ENCODE measurements around the gene PKDREJ. TPM values are rescaled to one million over a fixed set of nuclear protein-coding genes. Genes with fewer than 3 reads are reported as not detected.
"Not testable (repeated sequence)": the region's sequence is repeated elsewhere in the genome, so short reads cannot be mapped to it uniquely, and the experiment has no call there.

The PKDREJ gene, protein sequence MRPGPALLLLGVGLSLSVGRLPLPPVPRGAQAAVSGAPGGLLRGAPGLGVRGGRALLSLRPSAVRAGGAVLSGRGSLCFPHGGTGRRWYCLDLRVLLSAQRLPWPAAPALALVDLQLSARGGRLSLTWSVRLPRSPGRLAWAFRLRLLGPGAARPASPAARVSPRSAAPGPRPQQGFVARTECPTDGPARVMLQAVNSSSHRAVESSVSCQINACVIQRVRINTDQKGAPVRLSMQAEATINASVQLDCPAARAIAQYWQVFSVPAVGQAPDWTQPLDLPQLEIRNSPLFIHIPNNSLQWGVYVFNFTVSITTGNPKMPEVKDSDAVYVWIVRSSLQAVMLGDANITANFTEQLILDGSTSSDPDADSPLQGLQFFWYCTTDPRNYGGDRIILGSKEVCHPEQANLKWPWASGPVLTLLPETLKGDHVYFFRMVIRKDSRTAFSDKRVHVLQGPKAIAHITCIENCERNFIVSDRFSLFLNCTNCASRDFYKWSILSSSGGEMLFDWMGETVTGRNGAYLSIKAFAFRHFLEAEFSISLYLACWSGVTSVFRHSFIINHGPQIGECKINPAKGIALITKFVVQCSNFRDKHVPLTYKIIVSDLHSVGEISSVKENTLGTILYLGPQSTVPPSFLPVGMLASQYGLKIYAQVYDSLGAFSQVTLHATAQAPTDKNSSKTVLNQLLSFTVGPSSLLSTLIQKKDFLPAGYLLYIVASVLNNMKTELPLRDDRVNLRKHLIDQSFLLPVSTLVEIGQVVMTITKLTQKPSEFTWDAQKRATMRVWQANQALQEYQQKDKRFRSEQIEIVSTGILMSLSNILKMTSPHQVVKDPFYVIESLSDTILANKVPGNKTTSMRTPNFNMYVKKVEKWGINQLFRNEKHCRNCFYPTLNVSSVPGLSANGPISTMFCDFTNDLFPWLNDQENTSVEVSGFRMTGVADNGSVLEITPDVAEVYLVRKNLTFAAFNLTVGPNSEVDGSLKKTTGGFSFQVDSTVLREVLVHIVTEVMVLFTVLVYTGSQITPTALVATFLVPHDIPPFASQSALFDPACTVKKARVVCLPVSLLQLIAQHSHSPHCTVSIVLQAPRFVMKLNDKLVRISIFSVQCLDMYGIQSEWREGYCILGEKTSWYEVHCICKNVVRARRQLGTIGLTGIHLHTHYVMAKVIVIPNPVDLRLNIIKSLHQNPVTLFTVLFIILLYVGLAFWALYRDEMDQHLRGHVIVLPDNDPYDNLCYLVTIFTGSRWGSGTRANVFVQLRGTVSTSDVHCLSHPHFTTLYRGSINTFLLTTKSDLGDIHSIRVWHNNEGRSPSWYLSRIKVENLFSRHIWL (N-terminal part only)
- total RNA-seq: under 1 TPM; under 0.01 to 0.33 TPM

DNA sequence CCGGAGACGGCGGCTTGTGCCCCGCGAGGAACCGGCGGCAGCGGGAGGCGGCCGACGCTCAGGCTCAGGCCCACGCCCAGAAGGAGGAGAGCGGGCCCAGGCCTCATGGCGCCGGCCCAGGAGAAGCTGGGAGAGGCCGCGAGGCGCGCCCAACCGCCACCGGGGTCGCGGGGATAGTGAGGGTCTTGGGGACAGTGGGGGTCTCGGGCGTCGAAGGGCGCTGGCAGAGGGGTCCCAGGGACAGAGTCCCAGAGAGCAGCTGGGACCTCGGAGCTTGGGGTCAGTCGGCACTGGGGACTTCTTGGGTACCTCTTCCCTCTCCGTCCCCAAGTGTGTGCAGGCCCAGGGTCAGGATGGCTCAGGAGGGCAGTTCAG is at the start of gene PKDREJ:
PKDREJ (minus strand) TSS at position 128 of the 375 bp plus-strand sequence; CDS start at position 107, 21 bp downstream.
- H3K27ac ChIP-seq: no peak within 1 kb of the TSS
- H3K9me3 ChIP-seq: no peaks in the 10 kb centered on the region
- DNase-seq (no peak), ATAC-seq (no peak)
- no peaks in the 10 kb centered on the region for H3K27me3 ChIP-seq
- H3K4me3 ChIP-seq: no peak within 1 kb of the TSS
- intact Hi-C loops (cut with DNase I): no loop called here
- TF ChIP-seq, protein P1, sequence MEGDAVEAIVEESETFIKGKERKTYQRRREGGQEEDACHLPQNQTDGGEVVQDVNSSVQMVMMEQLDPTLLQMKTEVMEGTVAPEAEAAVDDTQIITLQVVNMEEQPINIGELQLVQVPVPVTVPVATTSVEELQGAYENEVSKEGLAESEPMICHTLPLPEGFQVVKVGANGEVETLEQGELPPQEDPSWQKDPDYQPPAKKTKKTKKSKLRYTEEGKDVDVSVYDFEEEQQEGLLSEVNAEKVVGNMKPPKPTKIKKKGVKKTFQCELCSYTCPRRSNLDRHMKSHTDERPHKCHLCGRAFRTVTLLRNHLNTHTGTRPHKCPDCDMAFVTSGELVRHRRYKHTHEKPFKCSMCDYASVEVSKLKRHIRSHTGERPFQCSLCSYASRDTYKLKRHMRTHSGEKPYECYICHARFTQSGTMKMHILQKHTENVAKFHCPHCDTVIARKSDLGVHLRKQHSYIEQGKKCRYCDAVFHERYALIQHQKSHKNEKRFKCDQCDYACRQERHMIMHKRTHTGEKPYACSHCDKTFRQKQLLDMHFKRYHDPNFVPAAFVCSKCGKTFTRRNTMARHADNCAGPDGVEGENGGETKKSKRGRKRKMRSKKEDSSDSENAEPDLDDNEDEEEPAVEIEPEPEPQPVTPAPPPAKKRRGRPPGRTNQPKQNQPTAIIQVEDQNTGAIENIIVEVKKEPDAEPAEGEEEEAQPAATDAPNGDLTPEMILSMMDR (IDR thresholded peaks at IDR 0.05): no peak
- TF ChIP-seq POLR2A (IDR thresholded peaks at IDR 0.05): no peak
- WGBS, 2 donors: 45% methylated on average over 23 of the region's 30 CpGs; no CpG with 5 or more reads in 1 of the 2 donors
- H3K36me3 ChIP-seq (replicated peaks in 1 of 2; ENCODE audit: insufficient read depth in 1 of 2, low read depth in 2 of 2): no peaks in the 10 kb centered on the region
- peaks cover 17% of the 10 kb centered on the region for H3K4me1 ChIP-seq

DNA sequence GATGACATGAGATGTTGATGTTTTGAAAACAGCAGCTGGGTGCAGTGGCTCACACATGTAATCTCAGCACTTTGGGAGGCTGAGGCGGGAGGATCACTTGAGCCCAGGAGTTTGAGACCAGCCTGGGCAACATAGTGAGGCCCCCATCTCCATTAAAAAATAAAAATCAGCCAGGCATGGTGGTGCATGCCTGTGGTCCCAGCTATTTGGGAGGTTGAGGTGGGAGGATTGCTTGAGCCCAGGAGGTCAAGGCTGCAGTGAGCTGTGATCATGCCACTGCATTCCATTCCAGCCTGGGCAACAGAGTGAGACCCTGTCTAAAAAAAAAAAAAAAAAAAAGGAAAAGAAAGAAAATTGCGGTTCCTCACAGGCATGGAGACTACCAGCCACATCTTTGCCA is 49.7 kb upstream of the PKDREJ start:
- intact Hi-C loops (cut with DNase I): loop anchor here (5.0 kb wide), 1 partner anchor 191 kb away; no protein-coding TSS in a partner anchor
- not testable (repeated sequence) for DNase-seq; H3K36me3 ChIP-seq (replicated peaks in 1 of 2; ENCODE audit: insufficient read depth in 1 of 2, low read depth in 2 of 2); ATAC-seq; H3K27ac ChIP-seq; H3K4me3 ChIP-seq; H3K4me1 ChIP-seq; H3K9me3 ChIP-seq; H3K27me3 ChIP-seq
- 95 to 100% methylated on average over 2 of the region's 2 CpGs for WGBS, 2 donors

DNA sequence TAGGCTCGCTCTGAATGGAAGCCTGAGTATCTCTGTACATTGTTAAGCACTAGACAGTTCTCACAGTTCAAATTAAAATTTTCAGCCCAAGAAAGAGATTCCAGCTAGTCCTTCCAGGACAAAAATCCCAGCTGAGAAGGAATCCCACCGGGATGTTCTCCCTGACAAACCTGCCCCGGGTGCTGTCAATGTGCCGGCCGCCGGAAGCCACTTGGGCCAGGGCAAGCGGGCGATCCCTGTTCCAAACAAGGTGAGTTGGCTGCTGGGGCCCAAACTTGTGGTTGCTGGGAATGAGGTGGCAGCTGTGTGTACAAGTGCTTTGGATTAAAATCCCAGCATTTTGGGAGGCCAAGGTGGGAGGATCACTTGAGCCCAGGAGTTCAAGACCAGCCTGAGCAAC is 48.9 kb upstream of the PKDREJ start:
- H3K27ac ChIP-seq: no peak overlapping the region
- no peaks in the 10 kb centered on the region for H3K36me3 ChIP-seq (replicated peaks in 1 of 2; ENCODE audit: insufficient read depth in 1 of 2, low read depth in 2 of 2)
- H3K4me1 ChIP-seq: no peaks in the 10 kb centered on the region
- intact Hi-C loops (cut with DNase I): loop anchor here (5.0 kb wide), 1 partner anchor 190 kb away; no protein-coding TSS in a partner anchor
- DNase-seq: no peak
- TF ChIP-seq POLR2A (IDR thresholded peaks at IDR 0.05): no peak
- TF ChIP-seq, protein P1 (IDR thresholded peaks at IDR 0.05): no peak
- no peak for ATAC-seq
- no peaks in the 10 kb centered on the region for H3K9me3 ChIP-seq
- 91 to 94% methylated on average over 8 of the region's 8 CpGs for WGBS, 2 donors
- H3K4me3 ChIP-seq: no peak overlapping the region
- no peaks in the 10 kb centered on the region for H3K27me3 ChIP-seq

DNA sequence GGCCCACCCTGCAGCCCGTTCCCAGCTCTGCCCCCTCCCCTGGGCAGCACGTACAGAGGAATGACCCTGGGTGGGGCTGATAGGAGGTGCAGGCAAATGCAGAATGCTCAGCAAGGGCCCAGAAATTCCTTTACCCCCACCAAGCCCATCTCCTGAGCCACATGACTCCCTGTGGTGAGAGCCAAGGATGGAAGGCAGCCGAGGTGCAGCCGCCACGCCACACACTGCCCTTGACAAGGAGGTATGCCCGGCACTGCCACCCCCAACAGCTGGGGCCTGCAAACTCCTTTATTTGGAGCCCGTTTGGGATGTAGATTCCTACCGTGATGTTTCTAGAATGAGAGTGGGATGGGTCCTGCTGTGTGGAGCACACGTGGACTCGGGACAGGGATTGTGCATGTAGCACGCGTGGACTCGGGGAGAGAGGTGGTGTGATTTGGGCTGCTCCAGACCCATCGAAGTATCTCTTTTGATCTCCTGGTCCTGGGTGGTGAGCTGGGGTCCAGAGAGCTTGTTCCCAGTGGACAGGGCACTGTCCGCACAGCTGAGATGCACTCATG is 46.5 kb upstream of the PKDREJ start:
- no peak for DNase-seq
- H3K4me1 ChIP-seq: no peaks in the 10 kb centered on the region
- intact Hi-C loops (cut with DNase I): loop anchor here (5.0 kb wide), 1 partner anchor 187 kb away; no protein-coding TSS in a partner anchor
- WGBS, 2 donors: 93 to 97% methylated on average over 13 to 14 of the region's 15 CpGs
- no peak overlapping the region for H3K27ac ChIP-seq
- ATAC-seq: no peak
- no peak overlapping the region for H3K4me3 ChIP-seq
- H3K27me3 ChIP-seq: no peaks in the 10 kb centered on the region
- TF ChIP-seq, protein P1 (IDR thresholded peaks at IDR 0.05): no peak
- no peak for TF ChIP-seq POLR2A (IDR thresholded peaks at IDR 0.05)
- no peaks in the 10 kb centered on the region for H3K9me3 ChIP-seq
- no peaks in the 10 kb centered on the region for H3K36me3 ChIP-seq (replicated peaks in 1 of 2; ENCODE audit: insufficient read depth in 1 of 2, low read depth in 2 of 2)

Measured in body of pancreas (tissue), 4 donors.